Cerebellar cortex (tissue), 1 donor: Measurements from ENCODE around the gene EXOC4.
"Not testable (repeated sequence)": the region's sequence is repeated elsewhere in the genome, so short reads cannot be mapped to it uniquely, and the experiment has no call there.

Experiments
- DNase-seq: peaks from one replicate; pipeline ENCODE4 v3.0.0-alpha.2; 2015; ENCODE audit warnings: low spot score

The EXOC4 gene

DNA sequence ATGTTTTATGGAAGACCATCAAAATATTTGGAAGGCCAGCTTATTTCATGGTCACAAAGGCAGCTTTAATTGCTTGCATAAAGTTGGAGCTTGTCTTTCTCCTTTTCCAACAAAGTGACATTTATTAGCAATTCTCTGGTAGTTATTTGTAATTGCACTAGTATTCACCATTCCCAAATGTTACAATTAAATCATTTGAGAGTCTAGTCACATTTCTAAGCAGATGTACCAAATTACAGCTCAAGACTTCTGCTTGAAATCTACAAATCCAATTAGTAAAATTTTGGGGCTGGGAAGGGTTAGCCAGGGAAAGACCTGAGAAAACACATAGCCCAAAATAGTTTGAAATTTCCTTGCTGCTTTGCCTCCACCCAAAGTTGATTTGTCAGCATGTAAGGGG lies 498.2 kb downstream of the EXOC4 start:
- DNase-seq = no peak

DNA sequence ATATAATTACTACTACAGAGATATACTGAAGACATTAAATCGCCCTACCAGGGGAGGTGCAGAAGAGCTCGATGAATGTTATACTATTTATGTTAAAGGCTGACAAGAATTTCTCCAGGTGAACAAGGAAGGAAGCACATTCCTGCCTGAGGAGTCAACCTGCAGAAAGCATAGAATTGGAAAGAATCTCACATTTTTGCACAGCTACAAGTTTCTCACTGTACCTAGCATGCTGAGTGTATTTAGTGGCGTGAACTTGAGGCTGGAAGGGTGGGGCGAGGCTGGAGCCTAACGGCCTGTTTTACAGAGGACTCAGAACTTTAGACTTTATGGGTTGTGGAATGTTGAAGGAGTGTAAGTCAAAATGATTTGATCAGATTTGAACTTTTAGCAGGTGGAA lies 500.6 kb downstream of the EXOC4 start:
- DNase-seq = no peak

DNA sequence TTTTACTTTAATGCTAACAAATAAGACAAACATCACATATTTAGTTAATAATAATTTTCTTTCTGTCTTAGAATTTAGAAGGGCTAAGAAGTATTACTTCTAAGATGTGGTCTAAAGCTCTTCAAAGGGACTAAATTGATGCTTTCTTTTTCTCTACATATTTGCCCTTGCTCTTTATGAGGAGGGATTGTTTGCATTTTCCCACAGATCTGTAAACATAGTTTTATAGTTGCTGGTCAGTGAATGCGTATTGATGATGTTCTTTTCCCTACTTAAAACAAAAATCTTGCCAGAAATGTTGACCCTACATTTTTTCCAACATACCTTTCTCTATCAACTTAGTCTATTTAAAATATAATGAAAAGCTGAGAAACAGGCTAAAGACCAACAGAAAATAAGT lies 501.8 kb downstream of the EXOC4 start:
- DNase-seq = no peak

DNA sequence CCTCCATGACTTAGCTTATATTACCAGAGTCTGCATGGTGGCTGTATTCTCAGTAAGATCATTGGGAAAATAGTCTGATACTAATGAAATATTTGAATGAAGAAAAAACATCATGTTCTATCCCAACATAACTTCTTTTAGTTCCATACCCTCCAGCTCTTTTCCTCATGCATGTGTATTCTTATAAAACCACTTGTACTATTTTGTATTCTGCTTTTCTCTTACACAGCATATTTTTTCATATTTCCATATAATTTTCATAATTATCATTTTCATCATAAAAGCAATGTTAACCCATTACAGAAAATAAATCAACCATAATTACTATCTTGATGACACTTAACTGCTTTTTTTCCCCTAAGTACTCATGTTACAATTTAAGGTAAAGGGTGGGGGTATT lies 503.0 kb downstream of the EXOC4 start:
- no peak for DNase-seq

DNA sequence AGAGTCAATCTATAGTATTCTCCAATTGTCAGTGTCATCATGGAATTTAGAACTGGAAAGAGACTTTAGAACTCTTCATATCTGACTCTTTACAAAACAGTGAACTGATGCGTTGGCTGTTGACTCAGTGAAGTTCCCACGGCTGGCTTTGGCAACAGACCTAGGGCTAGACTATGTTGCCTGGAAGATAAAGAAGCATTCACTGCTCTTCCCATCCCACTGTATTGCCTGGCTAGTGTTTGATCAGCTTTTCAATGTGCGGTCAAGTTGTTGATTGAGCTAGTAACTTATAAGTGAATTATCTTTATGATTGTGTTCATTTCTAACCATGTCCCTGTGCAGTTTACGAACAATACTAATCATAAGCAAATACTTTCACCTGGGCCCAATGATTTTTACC lies 508.6 kb downstream of the EXOC4 start:
- DNase-seq = no peak

DNA sequence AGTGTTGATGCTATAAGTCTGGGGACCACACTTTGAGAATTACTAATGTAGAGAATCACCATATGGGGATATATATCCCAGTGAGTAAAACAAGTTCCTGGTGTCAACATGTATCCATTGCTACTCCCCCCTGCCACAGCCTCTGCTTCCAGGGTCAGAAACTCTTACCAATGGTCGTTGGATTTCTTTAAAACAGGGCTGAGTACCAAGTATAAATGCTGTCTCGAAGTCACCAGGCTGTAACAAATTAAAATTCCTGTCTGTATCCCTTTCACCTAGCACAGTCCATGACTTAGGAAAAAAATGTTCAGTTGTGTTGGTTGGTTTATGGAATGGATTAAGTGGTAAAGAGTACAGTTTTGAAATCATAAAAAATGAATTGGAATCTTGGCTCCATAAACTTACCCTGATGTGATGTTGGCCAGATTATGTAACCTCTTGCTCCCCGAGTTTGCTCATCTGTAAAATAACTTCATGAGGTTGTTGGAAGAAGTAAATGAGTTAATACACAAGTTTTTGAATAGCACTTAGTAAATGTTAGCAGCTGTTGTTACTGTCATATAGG lies 510.3 kb downstream of the EXOC4 start:
- no peak for DNase-seq

DNA sequence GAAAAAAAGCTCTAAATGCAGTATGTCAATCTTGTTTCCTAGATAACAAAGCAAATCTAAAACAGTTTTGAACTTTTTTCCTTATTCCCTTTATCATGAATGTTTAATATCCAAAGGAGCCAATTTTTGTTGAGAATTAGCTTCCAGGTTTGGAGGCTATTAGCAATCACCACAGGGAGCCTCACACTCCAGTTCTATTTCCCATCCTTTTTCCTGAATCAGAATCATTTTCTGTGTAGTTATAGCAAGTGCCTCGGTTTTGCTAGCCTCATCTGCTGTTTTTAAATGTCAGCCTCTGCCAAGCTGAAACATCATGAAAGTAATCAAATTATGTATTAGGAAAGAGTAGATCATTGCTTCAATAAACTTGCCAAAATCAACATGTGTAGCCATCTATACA lies 516.8 kb downstream of the EXOC4 start:
- DNase-seq = no peak

DNA sequence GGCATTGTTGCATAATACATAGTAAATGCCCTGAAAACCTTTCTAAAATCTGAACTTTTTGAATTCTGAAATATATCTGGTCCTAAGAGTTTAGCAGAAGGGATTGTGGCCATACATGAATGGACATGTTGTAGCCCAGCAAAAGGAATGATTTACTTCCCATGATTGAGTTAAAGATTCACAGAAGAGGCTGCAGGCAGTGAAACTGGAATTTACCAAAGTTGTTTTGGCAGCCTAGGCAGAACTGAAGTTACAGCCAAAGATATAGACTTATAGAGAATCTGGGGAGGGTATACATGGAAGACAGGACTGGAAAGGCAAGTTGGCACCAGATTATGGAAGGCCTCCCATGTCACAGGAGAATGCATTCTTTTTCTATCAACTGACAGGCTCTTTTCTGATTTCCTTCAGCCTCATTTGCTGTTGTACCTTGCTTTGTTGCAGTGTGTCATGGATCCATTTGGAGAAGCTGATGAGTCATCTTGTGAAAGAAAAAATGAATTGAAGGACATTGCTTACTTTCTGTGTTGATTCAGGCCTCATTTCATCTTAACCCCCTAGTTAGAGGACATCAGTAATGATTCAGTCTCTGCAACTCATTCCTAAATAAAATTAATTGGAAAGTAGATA lies 518.1 kb downstream of the EXOC4 start:
- DNase-seq = no peak

DNA sequence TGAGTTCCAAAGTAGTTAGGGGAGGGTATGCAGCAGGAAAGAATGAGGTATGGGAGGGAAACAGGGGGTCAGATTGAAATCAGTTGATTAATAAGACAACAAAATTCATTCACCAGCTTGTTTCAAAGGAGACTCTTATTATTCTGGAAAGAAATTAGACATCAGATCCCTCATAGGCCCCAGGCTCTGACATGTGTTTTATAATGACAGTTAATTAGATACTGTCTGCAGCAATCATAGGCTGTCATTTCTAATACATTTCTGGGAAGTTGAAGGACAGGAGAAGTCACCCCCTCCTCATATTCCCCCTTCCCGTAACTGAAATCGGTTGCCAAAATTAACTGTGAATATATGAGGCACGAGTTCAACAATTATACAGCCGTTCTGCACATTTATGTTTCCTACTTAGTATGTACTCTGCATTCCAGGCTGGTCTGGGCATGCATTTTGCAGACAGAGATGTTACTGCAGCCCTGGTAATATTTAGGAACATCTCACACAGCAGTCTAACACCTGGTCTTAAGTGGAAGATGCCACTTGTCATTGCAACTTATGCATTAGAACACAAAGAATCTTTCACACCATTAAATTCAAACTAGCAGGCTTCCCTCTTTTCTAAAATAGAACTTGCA lies 519.0 kb downstream of the EXOC4 start:
- DNase-seq = no peak

DNA sequence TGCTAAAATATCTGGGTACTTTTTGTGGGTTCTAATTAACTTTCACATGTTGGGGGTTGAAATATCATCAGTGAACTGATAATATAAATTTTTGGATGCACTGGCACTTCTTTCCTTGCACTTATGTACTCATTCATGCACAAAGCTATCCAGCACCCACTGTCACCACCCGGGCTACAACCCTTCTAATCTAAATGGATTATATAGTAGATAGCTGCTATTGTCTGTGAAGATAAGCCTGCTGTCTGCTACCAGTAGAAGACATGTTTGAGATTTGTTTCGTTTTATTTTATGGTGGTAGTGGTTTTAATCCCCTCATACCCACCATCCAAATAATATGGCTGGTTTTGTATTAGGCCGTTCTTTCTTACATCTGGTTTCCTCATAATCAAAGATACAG lies 520.7 kb downstream of the EXOC4 start:
- no peak for DNase-seq

DNA sequence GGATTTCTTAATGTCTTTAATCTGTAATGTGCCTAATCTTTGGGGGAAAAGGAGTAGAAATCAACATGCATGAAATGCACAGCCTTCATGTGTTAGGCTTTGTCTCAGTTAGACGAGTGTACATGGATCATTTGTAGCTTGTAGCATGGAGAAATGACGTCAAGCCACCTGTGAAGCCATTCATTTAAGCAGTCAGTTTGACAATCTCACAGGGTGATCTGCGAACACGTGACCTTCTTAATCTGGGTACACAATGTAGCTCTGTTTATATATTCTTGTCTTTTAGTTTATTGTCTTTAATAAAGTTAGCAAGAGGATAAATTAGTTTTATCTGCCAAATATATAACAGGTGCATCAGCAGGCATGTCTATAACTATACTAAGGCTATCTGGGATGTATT lies 522.3 kb downstream of the EXOC4 start:
- no peak for DNase-seq

DNA sequence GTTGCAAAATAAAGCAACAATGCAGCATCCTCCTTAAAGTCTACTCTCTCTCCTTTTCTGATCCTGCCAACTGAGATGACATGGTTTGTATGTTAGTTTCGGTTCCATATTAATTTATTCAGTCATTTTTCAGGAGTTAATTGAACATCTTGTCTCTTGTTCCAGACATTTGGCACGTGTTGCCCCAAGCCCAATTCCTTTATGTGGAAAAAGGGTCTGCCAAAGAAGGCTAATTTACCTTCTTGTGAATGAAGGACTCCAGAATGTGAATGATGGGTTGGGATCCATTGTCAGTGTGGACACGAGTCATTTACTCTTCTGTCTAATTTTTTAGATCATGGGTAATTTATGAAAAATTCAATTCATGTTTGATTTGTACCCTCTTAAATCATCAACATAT lies 523.4 kb downstream of the EXOC4 start:
- no peak for DNase-seq

DNA sequence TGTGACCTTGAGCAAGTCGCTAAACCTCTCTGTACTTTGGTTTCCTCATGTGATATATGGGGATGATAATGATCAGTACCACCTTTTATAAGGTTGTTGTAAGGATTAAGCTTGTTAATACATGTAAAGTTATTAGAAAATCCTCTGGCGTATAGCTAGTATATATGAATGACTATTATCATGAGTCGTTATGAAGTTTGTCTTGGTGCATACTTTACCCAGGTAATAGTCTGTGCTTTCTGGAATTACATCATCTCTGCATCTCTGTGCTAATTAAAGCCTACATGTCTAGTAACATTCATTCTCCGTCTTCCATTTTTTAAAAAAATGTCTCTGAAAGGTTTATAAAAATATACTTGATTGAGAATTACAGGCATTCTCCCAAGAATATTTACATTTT lies 524.8 kb downstream of the EXOC4 start:
- no peak for DNase-seq

DNA sequence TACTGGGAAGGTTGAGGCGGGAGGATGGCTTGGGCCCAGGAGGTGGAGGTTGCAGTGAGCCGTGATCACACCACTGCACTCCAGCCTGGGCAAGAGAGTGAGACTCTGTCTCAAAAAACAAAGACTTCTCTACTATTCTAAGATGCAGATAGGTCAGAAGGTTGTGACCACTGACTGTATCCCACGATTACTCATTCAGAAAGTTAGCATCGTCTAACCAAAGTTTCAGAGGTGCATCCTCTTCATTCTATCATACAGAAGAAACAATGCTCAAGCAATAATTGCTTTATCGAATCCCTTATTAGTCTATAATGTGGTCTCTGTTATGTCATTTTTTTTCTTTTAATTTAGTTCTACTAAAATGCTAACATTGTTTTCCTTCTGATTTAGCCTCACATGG lies 525.6 kb downstream of the EXOC4 start:
- no peak for DNase-seq

DNA sequence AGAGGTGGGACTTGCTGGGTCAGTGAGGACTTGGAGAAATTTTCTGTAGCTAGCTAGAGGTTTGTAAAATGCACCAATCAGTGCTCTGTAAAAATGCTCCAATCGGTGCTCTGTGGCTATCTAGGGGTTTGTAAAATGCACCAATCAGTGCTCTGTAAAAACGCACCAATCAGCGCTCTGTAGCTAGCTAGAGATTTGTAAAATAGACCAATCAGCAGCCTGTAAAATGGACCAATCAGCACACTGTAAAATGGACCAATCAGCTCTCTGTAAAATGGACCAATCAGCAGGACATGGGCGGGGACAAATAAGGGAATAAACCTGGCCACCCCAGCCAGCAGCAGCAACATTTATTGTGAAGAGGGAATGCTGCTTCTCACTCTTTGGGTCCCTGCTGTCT lies 526.7 kb downstream of the EXOC4 start:
- DNase-seq = not testable (repeated sequence)

DNA sequence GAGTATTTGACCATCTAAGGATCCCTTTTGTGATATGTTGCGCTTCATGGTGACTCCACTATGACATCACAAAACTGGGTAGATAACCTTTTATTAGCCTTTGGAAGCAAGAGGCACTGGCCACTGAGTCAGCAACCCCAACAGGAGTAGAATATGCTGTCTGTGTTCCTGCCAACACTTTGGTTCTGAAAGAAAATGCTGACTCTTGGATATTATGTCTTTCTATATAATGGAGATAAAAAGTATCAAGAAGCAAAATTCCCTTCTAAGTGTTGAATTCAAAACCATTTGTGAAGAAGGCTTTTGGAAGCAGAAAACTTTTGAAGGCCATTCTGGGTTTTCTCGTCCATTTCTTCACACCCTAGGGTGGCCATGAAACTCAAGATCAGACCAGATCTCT lies 528.0 kb downstream of the EXOC4 start:
- DNase-seq = no peak

DNA sequence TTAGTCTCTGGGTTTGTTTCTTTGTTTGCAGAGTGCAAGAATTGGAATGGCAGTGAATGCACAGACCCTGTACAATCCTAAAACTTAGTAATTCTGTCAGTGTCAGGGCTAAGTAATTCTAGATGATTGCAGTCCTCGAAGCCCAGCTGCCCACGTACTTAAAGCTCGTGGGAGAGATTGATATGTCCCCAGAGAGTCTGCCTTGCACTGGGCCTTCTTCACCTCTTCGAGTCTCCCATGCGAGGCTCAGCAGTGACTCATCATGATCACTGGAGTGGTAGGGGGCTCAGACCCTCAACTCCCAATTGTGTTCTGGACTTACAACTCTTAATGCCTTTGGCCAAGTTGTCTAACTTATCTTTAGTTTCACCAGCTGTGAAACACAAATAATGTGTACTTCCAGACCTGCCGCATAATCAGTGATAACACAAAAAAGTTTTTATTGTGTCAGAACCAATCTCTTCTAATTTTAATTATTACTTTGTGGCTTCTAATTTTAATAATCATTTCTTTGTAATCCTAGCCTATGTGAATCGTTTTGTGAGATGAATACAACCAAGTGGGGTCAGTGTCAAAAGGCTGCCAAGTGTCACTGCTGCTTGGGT lies 528.7 kb downstream of the EXOC4 start:
- no peak for DNase-seq

DNA sequence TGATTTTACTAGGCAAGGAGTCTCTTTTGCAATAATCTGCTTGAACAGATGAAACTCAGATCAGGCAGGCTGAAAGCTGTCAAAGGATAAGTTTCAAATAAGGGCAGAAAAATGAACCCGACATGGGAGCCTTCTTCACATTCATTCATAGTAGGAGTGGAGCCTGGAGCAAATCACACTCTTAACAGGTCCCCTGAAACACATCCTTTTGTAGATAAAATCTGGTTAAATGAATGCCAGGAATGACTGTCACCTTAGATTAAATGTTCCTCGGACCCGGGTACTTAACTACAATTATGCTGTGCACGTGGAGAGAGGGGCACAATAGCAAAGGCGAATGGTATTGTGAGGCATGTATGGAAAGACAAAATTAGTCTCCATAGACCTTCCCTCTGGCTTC lies 529.6 kb downstream of the EXOC4 start:
- no peak for DNase-seq

DNA sequence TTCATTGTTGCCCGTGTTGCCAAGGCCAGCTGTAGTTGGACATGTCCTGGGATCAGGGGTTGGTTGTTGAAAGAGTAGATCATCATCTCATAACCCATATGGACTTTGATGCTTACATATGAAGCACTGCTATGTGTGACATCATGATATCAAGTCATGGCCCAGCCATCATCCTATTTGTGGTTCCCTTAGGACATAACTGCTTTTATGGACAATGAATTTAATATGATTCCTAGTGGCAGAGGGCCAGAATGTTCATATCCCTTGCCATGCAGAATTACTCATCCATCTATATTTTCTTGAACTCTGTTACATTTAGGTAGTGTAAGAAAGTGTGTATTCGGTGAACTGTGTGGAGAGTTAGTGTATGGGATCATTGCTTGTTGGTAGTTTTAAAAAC lies 530.4 kb downstream of the EXOC4 start:
- DNase-seq = no peak

DNA sequence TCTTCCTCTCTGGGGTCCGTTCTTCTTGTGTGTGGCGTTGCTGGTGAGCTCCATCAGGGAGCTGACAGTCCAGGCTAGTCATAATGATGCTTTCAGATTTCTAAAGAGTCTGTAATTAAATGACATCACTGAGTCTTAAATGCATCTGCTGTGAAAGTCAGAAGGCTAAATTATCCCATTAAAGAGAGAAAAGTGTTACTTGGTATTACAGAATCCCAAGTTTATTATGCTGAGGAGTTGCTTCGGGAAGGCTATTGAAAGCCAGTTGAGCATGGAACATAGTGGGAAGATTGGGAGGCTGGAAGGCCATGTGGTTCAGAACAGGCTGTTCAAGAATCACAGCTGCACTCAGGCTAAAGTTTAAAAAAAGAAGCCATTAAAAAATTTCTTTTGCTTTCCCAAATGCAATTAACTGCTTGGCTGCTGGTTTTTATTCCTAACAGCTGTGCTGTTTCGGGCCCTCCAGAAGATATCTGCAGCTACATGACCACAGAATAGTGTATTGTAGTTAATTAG lies 531.7 kb downstream of the EXOC4 start:
- DNase-seq = no peak

DNA sequence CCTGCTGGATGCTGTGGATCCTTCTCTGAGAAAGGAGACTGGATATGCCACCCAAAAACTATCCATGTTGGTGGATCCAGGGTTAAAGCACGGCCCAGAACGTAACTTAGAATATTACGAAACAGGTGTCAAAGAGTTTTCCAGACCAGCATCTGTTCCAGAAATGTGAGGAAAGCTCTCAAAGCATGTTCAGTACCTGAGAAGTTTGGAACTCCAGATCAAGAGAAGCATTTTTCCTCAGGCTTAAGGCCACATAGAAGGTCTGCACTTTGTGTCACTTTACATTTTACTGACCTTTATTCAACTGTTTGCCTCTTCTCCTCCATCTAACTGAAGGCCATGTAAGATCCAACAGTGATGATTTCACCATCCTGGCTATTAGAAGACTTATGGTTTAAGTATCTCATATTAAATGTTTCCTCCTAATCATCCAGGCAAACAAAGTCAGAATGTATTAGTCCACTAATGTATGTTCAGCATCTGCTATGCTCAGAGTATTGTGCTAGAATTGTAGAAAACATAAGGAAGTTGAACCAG lies 533.6 kb downstream of the EXOC4 start:
- no peak for DNase-seq

DNA sequence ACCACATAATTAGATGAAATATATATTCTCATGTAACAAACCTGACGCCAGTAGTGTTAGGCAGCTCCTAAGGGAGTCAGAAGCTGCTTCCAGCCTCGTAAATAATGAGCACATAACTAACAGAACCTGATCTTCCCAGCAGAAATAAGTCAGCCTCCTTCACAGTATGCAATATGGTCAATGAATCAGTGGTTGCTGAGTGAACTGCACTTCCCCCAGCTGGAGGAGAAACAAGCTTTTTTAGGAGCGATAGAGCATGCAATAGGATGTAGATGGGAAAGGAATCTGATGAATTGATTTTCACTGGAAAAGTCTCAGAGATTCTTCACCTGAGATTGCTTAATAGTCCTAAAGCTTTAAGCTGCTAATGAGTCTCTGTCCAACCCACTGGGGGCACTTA lies 537.1 kb downstream of the EXOC4 start:
- no peak for DNase-seq

DNA sequence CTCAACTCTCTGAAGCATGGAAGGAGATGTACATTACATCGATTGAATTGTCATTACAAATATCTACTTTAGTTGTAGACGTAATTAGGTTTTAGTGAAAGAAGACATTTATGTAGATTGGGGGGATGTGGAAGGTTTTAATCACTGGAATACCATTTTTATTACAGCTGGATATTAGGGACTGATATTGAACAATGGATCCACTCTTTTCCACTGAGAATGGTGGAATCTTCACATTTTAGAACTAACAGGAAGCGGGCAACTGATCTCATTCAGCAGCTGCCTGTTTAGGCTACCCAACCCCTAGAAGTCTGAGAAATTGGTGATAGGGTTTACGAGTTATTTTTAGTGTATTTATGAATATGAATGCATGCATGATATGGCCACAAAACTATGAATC lies 538.0 kb downstream of the EXOC4 start:
- no peak for DNase-seq
